ENCODE measurements around the gene TBC1D22A. TPM values are rescaled to one million over a fixed set of nuclear protein-coding genes. Genes with fewer than 3 reads are reported as not detected.

Gene TBC1D22A
- total RNA-seq, 3 donors from 2014 or later, result 35.6 to 51.9 (median 41.8) TPM

- Histone ChIP-seq H3K4me3 (peak overlapping the region; percentile 84), H3K36me3 (ENCODE audit: low read depth) (no peaks in the 10 kb centered on the region), H3K4me1 (ENCODE audit: low read depth) (peaks cover 77% of the 10 kb centered on the region), H3K9me3 (no peaks in the 10 kb centered on the region)
- DNase-seq (peak in 1 of 3 donors; percentile 63), ATAC-seq (peak; percentile 26)
- intact Hi-C loops (cut with DNase I, micrococcal nuclease), result no loop called here
- no peak for TF ChIP-seq CTCF (IDR thresholded peaks at IDR 0.05)
Observed at GRCh38 chr22:46738647-46739093, 23.8 kb upstream of the TBC1D22A start.

- peak; percentile 57 for ATAC-seq
- TF ChIP-seq CTCF (IDR thresholded peaks at IDR 0.05), result no peak
- DNase-seq, result peak; percentile 80 to 87 (median 86)
- Histone ChIP-seq H3K9me3 (no peaks in the 10 kb centered on the region), H3K4me1 (ENCODE audit: low read depth) (peaks cover 75% of the 10 kb centered on the region), H3K4me3 (no peak overlapping the region), H3K36me3 (ENCODE audit: low read depth) (no peaks in the 10 kb centered on the region)
- intact Hi-C loops (cut with DNase I, micrococcal nuclease), result no loop called here
Observed at GRCh38 chr22:46739094-46739870, 23.2 kb upstream of the TBC1D22A start.

GRCh38 chr22:46740910-46741780, 21.3 kb upstream of the TBC1D22A start:
- no peak for ATAC-seq
- peaks cover 61% of the 10 kb centered on the region for H3K4me1 ChIP-seq (ENCODE audit: low read depth)

GRCh38 chr22:46741974-46742519, 20.4 kb upstream of the TBC1D22A start:
- DNase-seq (peak in 1 of 3 donors; percentile 53), ATAC-seq (no peak)
- H3K4me1 ChIP-seq (ENCODE audit: low read depth), result peaks cover 53% of the 10 kb centered on the region
- no peak for TF ChIP-seq CTCF (IDR thresholded peaks at IDR 0.05)
- no peaks in the 10 kb centered on the region for H3K36me3 ChIP-seq (ENCODE audit: low read depth)
- intact Hi-C loops (cut with DNase I, micrococcal nuclease), result no loop called here
- H3K4me3 ChIP-seq, result no peak overlapping the region
- H3K9me3 ChIP-seq, result no peaks in the 10 kb centered on the region

More at GRCh38 chr22:46740910-46741780, 21.3 kb upstream of the TBC1D22A start:
- Histone ChIP-seq H3K9me3 (no peaks in the 10 kb centered on the region), H3K36me3 (ENCODE audit: low read depth) (no peaks in the 10 kb centered on the region), H3K4me3 (no peak overlapping the region)
- intact Hi-C loops (cut with DNase I, micrococcal nuclease), result no loop called here
- DNase-seq, result no peak
- TF ChIP-seq CTCF (IDR thresholded peaks at IDR 0.05), result no peak

- peaks cover 50% of the 10 kb centered on the region for H3K4me1 ChIP-seq (ENCODE audit: low read depth)
- intact Hi-C loops (cut with DNase I, micrococcal nuclease), result no loop called here
- TF ChIP-seq CTCF (IDR thresholded peaks at IDR 0.05), result no peak
- ATAC-seq, result peak; percentile 74
- H3K4me3 ChIP-seq, result no peak overlapping the region
- H3K9me3 ChIP-seq, result no peaks in the 10 kb centered on the region
- H3K36me3 ChIP-seq (ENCODE audit: low read depth), result no peaks in the 10 kb centered on the region
- DNase-seq, result peak; percentile 72 to 78 (median 77)
Observed at GRCh38 chr22:46742576-46743221, 19.8 kb upstream of the TBC1D22A start.
